Gastroesophageal sphincter (tissue), 3 donors: ENCODE data around the gene ANKRD62.

Source experiments
- CTCF ChIP-seq, 4 experiments: fragments of 200-600 bp in 2 of 4; fragments of 450-650 bp in 2 of 4; sonication (generic) in 1 of 4; IDR thresholded peaks; one replicate each; pipeline ENCODE4 v1.5.1; 2017 to 2019; ENCODE audit warnings: antibody characterized with exemption in 4 of 4, mild to moderate bottlenecking in 2 of 4, moderate library complexity in 2 of 4
- POLR2A ChIP-seq, 2 donors: fragments of 450-650 bp; IDR thresholded peaks; one replicate each; pipeline ENCODE4 v1.6.1; 2017; ENCODE audit warnings: antibody characterized with exemption in 2 of 2, mild to moderate bottlenecking in 2 of 2, moderate library complexity in 1 of 2

GRCh38 chr18:12059334-12060181, 34.1 kb upstream of the ANKRD62 start:
- TF ChIP-seq CTCF (IDR thresholded peaks at IDR 0.05) (no peak), POLR2A (IDR thresholded peaks at IDR 0.05) (no peak)
